ENCODE data around the gene NLRC3.

DNA sequence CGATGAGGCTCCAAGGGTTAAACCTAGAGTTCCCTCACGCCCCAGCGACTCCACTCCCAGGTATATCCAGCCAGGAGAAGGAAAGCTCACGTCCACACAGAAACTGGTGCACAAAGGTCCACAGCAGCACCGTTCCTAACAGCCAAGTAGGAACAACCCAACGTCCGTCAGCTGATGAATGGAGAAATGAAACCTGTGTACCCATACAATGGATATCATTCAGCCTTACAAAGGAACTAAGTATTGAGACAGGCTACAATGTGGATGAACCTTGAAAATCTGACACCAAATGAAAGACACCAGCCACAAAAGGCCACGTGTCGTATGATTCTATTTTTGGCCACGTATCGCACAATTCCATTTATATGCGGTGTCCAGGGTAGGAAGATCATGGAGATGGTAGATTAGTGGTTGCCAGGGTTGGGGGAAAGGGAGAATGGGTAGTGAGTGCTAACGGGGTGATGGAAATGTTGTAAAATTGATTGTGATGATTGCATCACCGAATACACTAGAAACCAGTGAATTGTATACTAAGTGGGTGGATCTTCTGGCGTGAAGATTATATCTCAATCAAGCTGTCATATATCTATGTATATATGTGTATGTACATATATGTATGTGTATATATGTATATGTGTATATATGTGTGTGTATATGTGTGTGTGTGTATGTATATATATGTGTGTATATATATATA lies 30.1 kb downstream of the NLRC3 start:
- TF ChIP-seq CTCF (IDR thresholded peaks at IDR 0.05) (no peak), POLR2A (IDR thresholded peaks at IDR 0.05) (no peak)

Data from esophagus squamous epithelium (tissue), 4 donors.